HL-60 (cell line): ENCODE results near the gene KRT78.

ENCODE experiments used
- DNase-seq, 2 experiments: peaks; one replicate each; pipeline ENCODE4 v3.0.0-alpha.2; 2010 to 2020; ENCODE audit warnings: low read depth in 1 of 2, low spot score in 1 of 2
- H3K27ac ChIP-seq: fragments of 250-450 bp; sonication (Bioruptor Pico); replicated peaks from 2 replicates; pipeline ENCODE4 v1.5.1; 2020; ENCODE audit warnings: mild to moderate bottlenecking, moderate library complexity
- H3K27me3 ChIP-seq: fragments of 250-450 bp; sonication (Bioruptor Pico); 2 replicates; pipeline ENCODE4 v1.5.1; 2021; ENCODE audit warnings: mild to moderate bottlenecking, moderate library complexity; ENCODE audit not compliant: insufficient read depth, poor library complexity, severe bottlenecking
- H3K4me3 ChIP-seq: replicated peaks from 2 replicates; pipeline ENCODE4 v1.5.1; 2011; ENCODE audit warnings: mild to moderate bottlenecking, control low read depth, low read length; ENCODE audit not compliant: insufficient read depth
- CTCF ChIP-seq: IDR thresholded peaks from one replicate; pipeline ENCODE4 v1.5.1; 2011; ENCODE audit warnings: low read length, control low read depth, inconsistent platforms; ENCODE audit not compliant: insufficient read depth
- GABPA ChIP-seq: IDR thresholded peaks from 2 replicates; pipeline ENCODE4 v1.6.1; 2012; ENCODE audit warnings: low read depth
- POLR2AphosphoS5 ChIP-seq: IDR thresholded peaks from 2 replicates; pipeline ENCODE4 v1.6.1; 2012; ENCODE audit warnings: low read depth
- REST ChIP-seq: IDR thresholded peaks from 2 replicates; pipeline ENCODE4 v1.6.1; 2012; ENCODE audit warnings: low read depth; ENCODE audit not compliant: insufficient replicate concordance
- SPI1 ChIP-seq: IDR thresholded peaks from 2 replicates; pipeline ENCODE4 v1.6.1; 2012; ENCODE audit warnings: low read depth, mild to moderate bottlenecking, borderline replicate concordance

The KRT78 gene

GRCh38 chr12:52791271-52792184 lies 57.3 kb downstream of the KRT78 start:
- TF ChIP-seq CTCF (no peak), REST (no peak), SPI1 (no peak), GABPA (no peak), POLR2AphosphoS5 (no peak)

GRCh38 chr12:52790427-52791270 lies 58.1 kb downstream of the KRT78 start:
- no peak overlapping the region for H3K27ac ChIP-seq
- no peak for DNase-seq
- peaks cover 26% of the 10 kb centered on the region for H3K27me3 ChIP-seq
- H3K4me3 ChIP-seq = no peak overlapping the region
- TF ChIP-seq CTCF (no peak), SPI1 (no peak), REST (no peak), GABPA (no peak), POLR2AphosphoS5 (no peak)

More at GRCh38 chr12:52791271-52792184, 57.3 kb downstream of the KRT78 start:
- Histone ChIP-seq H3K4me3 (no peak overlapping the region), H3K27me3 (peaks cover 26% of the 10 kb centered on the region), H3K27ac (no peak overlapping the region)
- DNase-seq = no peak

GRCh38 chr12:52789637-52790426 lies 59.0 kb downstream of the KRT78 start:
- TF ChIP-seq GABPA = no peak
- no peak for TF ChIP-seq SPI1
- TF ChIP-seq CTCF = no peak
- TF ChIP-seq REST = no peak
- no peak for TF ChIP-seq POLR2AphosphoS5
- H3K27me3 ChIP-seq = peaks cover 28% of the 10 kb centered on the region
- no peak overlapping the region for H3K27ac ChIP-seq
- DNase-seq = peak in 1 of 2 experiments; percentile 18
- no peak overlapping the region for H3K4me3 ChIP-seq
